Islet precursor cell (in vitro differentiated cells): ENCODE measurements around the gene RASGRP2.
"Not testable (repeated sequence)": the region's sequence is repeated elsewhere in the genome, so short reads cannot be mapped to it uniquely, and the experiment has no call there.

Source experiments
- DNase-seq: peaks from one replicate; pipeline ENCODE4 v3.0.0-alpha.2; 2018

RASGRP2 gene

DNA sequence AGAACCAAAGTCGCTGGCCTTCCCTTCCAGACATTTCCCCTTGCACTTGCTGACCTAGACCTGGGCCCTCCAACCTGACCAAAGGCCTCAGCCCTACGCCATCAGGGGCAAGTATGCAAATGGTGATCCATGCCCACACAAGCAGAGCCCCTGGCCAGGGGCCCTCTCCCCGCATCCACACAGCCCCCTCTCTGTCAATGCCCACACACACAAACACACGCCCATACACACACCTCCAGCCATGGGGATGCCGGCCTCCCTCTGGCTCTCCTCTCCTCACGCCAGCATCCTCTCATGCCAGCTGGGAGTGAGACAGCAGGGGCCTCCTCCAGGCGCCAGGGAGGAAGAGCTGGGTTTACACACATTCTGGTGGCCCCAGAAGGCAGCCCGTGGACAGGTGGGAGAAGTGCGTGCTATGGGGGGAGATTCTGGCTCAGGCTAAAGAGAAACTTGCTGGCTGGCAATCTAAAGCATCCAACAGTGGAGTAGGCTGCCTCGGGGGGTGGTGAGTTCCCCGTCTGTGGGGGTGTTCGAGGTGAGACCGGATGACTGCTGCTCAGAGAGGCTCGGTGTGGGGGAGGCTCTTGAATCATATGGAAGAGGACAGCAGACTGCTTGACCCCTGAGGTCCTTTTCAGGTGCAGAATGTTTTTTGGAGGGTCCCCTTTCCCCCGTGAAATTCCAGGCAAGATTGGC is 25.7 kb downstream of the RASGRP2 start:
- DNase-seq, result peak; percentile 45

DNA sequence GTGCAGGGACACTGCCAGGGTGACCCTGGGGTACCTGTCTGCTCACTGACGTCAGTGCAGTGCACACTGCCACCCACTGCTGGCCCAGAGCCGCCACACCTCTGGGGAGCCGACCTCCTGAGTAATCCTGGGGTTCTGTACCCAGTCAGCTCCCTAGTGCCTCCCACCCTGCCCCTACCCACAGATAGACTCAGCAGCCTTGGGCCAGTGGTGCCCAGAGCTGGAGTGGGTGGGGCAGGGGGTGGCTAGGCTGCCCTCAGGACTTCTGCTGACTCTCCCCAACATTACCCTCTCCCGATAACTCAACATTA is 26.7 kb downstream of the RASGRP2 start:
- DNase-seq, result peak; percentile 42

DNA sequence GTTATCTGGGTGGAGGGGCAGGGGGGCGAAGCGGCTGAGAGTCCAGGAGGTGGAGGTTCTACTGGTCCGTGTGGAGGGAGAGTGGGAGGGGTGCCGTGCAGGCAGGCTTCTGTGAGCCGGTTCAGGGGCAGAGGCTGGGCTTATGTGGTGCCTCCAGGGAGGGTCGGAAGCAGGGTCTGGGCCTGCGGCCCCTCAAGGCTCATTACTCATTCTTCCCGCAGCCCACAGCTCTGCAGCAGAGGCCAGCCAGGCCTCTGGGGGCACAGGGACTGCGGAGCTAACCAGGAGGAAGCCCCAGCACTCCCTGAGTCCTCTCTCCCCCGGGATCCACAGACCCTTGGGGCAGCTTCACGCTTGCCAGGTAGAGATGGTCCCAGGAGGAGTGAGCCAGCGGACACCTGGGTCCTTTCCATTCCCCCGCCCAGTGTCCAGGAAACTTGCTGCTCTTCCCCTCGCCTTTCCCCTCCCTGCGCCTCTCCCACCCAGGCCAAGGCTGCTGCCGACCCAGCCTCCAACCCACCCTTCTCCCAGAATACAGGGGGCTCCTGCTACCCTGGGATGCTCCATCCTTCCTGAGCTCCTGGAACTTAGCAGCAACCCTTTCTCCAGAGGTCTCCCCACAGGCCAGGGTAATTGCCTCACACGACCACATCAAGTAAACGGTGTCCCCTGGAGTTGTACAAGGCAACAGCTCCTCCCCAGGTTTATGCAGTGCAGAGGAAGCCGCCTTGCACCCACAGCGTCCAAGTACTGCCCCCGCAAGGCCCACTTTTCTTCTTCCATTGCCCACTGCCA is 27.3 kb downstream of the RASGRP2 start:
- peak; percentile 72 for DNase-seq

DNA sequence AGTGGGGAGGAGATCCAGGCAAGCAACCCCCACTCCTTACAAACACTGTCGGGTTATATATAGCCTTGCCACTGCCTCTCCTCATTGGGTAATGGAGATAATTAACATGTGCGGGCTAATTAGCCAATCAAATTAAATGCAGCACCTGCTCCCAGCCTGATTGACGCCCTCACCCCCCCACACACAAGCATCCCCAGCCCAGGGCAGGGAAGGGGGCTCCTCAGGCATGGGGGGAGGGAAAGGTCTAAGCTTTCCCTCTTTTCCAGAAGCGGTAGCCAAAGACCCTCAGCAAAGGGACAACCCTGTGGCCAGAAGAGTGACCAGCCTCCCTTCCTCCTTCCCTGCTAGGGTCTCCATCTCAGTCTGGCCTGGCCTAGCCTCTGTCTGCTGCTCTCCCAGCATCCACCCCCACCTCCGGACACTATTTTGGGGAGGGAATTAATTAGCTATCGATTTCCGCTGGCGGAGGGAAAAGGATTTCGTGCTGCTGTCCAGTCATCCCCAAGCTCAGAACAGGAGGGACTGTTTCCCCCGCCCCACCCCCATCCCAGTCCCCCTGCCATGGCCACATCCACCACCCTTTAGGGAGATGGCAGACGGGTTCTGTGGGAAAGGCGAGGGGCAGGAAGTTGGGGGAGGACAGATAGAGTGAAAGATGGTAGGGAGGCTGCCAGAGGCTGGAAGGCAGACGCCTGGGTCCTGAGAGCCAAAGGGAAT is 28.0 kb downstream of the RASGRP2 start:
- no peak for DNase-seq

DNA sequence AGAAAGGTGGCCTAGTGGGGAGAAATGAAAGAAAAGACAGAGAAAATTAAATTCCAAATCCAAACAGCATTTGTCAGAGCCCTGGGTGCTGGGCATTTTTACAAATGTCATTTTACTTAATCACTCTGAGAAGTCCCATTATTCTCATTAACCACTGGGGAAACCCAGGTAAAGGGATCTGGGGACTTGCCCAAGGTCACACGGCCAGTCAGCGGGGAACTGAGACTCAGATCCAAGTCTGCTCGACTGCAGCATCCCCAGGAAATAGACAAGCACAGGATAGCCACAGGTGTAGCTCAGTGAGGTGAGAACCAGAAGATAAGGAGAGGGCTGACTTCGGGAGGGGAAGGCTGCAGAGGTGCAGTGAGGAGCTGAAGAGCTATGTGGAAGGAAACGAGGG is 28.8 kb downstream of the RASGRP2 start:
- DNase-seq, result no peak

DNA sequence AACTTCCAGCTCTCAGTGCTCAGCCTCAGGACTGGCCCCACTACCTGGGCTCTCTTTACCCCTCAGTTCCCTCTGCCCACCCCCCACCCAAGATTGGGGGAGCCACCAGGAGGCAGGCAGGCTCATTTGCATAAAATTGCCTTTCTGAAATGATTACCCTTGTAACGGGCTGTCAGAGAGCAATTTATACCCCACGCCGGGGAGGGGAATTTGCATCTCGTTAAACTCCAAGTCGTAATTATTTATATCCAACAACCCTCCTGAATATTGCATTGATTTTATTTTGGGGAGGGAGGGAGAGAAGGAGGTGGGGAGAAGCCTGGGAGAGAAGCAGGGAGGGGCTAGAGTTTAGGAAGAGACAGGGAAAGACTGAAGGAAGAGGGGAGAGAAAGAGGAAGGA is 29.3 kb downstream of the RASGRP2 start:
- no peak for DNase-seq

DNA sequence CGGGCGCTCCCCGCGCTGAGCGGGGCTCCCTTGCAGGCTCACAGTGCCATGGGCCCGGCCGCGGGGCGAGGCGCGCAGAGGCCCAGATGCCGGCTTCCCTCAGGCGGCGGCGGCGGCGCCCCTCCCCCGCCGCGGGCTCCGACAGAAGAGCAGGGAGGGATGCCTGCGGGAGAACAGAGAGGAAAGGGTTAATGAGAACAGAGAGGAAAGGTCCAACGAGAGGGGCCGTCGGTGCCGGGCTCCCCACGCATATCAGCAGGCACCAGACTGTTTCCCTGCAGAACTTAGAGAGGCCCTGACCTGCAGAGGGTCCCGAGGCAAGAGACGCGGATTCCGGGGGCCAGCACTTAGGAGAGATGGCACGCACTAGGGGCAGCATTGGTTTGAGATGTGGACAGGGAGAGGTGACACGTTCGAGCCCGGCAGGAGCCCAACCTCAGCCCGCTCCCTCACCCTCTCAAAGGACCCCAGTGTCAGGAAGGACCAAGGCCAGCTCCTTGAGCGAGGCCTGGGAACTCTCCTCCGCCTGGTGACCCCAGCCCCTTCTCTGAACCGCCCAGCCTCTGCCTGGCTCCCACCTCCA is 30.1 kb downstream of the RASGRP2 start:
- DNase-seq, result peak; percentile 72

DNA sequence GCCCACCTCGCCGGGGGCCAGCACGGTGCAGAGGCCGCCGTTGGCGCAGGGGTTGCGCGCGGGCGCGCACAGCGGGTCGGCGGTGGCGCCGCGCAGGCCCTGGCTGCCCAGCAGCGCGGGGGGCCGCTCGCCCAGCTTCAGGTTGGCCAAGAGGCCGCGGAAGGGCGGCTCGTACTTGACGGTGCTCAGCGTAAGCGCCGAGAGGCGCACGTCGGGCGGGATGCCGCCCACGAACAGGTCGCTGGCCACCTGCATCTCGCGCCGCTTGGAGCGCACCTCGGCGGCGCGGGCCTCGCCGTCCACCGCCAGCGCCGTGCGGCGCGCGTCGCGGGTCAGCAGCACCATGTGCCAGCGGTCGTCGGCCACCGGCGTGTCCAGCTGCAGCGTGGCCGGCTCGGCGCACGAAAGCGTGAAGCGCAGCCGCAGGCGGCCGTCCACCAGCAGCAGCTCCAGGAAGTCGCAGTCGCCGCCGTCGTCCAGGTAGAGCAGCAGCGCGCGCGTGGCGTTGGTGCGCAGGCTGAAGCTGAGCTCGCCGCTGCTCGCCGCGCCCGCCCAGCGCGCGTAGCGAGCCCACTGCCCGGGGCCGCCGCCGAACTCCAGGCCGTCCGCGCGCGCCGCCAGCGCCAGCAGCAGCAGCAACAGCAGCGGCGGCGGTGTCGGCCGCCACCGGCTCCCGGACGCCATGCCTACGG is 30.8 kb downstream of the RASGRP2 start:
- peak; percentile 72 for DNase-seq

DNA sequence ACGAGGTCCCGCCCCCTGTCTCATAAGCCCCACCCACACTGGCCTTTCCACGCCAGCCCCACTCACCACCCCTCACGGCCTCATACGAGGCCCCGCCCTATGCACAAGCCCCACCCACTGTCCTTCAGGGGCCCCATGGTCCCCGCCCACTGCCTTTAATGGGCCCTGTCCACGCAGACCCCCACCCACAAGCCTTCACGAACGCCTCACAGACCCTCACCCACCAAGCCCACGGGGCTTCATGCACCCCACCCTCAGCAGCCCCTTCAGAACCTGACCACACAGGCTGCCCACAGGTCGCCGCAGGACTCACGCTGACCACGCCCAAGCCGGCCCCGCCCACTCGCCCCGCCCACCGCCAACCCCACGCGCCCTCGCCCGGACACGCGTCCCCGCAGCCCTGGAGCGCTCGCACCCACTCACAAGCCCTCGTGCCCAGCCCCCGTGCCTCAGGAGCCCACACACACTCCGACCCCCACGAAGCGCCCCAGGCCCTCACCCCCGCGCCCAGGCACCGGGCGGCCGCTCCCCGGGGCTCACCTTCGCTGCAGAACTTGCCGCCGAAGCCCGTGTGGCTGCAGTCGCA is 31.4 kb downstream of the RASGRP2 start:
- DNase-seq, result no peak

DNA sequence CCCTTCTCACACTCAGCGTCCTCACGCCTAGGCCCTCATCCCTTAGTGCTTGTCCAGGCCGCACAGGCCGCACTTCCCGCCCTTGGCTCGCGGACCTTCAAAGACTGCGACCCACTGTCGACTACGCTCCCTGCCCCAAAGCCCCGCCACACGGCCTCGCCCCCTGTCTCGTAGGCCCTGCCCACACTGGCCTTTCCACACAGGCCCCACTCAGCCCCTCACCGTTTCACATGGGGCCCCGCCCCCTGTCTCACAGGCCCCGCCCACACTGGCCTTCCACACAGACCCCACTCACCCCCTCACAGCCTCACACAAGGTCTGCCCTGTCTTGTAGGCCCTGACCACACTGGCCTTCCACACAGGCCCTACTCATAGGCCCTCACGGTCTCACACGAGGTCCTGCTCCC is 32.0 kb downstream of the RASGRP2 start:
- DNase-seq, result no peak

DNA sequence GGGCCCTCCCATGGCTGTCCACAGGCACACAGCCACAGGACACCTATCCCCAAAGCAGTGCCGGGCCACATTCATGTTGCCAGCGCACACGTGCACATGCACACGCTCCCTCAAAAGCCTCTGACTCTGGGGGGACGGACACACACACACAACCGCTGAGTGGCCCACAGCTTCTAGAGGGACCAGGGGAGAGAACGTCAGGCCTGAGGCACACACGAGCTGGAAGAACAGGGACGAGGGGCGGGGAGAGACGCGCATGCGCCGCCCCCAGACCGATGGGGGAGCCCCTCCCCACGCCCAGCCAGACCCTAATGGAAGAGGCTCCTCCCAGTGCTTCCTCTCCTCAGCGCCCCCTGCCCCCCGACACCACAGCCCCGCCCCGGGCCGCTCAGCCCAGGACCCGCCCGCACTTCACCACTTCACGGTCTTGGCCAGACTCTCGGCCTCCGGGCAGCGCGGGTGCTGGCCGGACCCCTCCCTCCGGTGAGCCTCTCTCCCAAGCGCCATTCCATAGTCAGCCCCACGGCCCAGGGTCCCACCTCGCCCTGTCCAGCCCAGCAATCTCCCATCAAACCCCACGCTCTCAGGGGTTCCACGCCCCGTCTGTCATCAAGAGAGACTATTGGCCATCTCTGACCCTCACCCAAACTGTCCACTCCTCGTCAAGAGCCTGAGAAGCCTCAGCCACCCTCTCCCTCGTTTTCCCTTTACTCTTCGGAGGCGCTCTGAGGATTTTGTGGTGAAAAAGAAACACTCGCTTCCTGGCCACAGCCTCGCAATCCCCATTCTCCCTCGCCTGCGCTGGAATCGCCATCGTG is 32.6 kb downstream of the RASGRP2 start:
- no peak for DNase-seq

DNA sequence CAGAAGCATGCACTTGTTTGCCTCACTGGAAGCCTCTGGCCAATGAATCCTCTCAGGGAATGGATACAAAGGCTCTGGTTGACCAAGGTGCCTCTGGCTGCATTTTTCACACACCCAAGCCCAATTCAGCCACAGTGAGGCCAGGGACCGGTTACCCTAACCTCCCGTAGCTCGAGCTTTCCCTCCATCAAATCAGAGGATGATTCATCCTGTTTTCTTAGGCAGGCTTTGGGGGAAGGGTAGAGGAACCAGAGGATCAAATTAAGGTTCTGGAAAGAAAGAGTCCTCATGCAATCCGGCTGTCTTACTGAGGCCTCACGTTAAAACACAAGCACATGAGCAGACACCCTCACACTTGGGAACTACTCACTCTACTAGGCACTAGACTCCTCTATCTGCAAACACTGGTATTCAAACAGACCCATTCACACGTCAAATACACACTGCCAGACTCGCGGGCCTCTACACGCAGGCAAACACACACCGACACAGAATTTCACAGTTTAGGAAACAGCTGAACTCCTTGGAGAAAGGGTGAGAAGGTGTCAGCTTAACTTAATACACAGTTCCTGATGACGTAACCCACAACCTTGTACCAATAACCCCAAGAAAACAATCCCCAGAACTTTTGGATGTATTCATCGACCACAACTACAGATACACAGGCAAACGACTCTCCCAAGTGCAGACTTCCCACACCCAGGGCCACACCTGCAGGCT is 33.4 kb downstream of the RASGRP2 start:
- no peak for DNase-seq

DNA sequence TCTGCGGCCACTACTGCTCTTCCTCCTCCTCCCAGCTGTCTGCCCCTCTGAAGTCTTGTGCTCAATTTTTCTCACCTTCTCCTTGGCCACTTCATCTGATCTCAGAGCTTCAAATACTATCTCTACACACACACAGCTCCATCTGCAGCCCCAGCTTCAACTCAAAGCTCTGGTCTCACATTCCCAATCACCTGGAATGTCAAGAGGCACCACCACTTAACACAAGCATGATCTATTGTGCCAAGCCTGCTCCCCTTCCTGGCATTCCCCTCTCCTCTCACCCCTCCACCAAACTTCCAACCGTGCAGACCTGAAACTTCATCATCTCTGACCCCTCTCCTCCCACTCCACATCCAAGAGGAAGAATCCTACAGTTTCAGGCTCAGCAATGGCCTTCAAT is 38.4 kb downstream of the RASGRP2 start:
- DNase-seq, result no peak

DNA sequence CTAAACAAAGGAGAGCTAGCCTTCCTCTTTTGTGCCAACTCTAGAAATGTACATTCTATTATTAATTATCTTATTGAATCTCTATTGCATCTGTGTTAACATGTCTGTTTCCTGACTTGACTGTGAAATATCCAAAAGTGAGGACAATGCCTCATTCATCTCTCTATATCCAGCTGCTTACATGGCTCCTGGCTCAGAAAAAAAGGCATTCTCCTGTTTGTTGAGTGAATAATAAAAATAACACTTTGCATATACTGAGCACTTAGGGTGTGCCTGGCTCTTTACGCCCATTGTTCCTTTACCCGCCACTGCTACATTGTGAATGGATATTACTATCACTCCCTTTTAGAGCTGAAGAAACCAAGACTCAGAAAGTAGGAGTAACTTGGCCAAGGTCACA is 40.9 kb downstream of the RASGRP2 start:
- no peak for DNase-seq

DNA sequence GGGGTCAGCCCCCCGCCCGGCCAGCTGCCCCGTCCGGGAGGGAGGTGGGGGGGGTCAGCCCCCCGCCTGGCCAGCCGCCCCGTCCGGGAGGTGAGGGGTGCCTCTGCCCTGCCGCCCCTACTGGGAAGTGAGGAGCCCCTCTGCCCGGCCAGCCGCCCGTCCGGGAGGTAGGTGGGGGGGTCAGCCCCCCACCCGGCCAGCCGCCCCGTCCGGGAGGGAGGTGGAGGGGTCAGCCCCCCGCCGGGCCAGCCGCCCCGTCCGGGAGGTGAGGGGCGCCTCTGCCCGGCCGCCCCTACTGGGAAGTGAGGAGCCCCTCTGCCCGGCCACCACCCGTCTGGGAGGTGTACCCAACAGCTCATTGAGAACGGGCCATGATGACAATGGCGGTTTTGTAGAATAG is 42.0 kb downstream of the RASGRP2 start:
- DNase-seq, result not testable (repeated sequence)

DNA sequence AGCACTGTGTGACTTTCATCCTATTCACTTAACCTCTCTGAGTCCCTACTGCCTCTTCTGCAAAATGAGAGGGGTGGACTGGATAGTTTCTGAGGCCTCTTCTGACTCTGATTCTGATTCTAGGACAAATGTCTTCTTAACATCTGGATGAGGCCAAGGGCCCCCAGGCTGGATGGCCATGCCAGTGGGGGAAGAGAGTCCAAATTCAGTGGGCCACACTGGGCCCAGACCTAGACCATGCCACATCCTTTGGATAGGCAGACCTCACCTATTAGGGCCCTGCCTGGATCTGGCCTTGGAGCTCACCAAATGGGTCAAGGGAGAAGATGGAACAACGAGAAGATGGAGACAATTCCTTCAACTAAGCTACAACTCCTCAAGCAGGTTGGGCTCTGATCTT is 45.5 kb downstream of the RASGRP2 start:
- DNase-seq, result no peak

DNA sequence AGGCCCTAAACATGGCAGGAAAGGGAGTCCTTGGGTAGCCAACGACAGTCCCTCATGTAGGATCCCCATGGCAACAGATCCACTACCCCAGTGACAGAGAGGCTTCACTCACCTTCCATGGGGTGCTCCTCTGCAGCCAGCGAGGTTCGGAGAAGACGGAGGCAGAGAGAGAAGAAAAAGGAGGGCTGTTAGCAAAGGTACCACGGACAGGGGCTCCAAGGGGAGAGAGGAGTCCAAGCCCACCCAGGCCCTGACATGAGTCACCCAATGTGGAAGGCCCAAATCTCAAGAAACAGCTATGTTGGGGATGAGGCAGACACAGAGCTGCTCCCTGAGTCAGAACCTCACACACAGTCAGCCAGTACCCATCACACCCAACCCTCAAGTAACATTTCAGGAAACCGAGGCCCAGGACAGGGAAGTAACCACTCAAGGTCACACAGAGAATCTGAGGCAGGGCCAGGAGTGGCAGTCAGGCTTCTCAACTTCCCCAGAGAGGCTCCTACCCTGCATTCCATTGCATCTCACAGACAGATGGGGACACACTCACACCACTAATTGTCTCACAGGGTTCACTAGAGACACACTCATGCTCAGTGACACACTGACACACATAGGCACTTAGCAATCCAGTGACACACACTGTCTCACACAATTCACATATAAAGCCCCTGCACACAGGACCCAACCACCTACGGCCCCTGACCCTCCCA is 46.1 kb downstream of the RASGRP2 start:
- DNase-seq, result no peak

DNA sequence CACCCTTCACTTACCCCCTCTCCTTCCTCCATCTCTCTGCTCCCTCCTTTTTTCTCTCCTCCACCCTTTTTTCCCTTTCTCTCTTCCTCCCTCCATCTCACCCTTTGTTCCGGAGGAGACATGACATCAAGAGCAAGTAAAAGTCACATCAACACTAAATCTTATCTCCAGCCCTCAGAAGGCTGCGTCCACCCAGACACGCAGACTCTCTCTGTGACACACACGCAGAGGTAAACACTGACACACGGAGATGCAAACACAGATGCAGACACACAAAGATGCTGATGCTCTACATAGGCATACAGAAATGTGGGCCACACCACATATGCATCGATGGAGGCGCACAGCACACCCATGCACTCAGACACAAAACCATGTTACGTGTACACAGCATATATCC is 47.9 kb downstream of the RASGRP2 start:
- DNase-seq, result no peak

DNA sequence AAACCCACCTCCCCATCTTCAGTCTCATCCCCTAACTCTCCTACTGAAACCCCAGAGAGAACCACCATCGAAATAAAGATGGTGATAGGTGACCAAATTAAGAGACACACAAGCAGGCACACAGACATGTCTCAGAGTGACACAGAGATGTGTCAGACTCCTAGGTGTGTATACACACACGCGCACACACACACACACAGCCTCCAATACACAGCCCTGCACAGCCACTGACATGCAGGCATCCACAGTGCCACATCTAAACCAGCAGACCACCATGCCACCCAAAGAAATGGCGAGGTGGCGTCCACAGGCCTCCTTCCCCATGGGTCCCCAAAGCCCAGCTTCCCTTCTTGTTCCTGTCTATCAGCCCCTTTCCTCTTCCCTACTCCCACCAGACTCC is 48.4 kb downstream of the RASGRP2 start:
- DNase-seq, result no peak

DNA sequence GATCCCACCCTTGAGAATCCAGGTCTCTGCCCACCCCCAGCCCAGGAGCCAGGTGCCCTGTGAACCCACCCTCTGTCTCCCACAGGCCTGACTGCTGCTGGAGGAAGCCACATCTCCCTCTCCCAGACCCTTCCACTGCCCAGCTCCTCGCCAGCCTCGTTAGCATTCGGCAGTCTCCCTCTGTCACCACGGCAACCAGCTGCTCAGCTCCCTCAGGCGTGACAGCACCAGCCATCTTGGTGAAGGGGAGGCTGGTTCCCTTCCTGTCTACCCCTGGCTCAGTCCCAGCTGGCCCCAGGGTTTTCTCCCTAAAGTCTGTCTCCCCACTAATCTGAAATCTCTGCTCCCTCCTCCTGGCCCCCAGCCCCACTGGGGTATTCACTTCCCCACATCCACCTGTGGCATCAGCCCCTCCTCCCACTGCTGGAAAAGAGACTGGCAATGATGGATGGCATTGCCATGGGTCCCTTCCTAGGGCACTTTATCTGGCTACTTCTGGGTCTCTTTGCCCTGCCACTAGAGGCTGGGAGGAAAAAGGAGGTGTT is 49.0 kb downstream of the RASGRP2 start:
- DNase-seq, result no peak
